ENCODE data around the gene ZNF32.

DNA sequence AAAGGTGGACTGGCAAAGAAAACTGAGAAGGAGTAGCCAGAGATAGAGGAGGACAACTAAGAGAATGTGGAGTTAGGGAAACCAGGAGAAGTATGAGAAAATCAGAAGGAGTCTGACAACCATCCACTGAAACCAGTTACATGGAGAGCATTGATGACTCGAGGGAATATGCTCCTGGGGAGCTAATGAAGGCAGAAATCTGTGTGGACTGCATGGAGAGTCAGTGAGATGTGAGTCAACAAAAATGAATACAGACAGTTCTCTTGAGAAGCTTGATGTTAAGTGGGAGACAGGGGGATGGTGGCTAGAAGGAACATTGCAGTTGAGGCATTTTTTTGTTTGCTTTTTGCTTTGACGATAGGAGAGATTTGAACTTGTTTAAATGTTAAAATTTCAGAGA is 34.3 kb upstream of the ZNF32 start:
- TF ChIP-seq, protein P1, sequence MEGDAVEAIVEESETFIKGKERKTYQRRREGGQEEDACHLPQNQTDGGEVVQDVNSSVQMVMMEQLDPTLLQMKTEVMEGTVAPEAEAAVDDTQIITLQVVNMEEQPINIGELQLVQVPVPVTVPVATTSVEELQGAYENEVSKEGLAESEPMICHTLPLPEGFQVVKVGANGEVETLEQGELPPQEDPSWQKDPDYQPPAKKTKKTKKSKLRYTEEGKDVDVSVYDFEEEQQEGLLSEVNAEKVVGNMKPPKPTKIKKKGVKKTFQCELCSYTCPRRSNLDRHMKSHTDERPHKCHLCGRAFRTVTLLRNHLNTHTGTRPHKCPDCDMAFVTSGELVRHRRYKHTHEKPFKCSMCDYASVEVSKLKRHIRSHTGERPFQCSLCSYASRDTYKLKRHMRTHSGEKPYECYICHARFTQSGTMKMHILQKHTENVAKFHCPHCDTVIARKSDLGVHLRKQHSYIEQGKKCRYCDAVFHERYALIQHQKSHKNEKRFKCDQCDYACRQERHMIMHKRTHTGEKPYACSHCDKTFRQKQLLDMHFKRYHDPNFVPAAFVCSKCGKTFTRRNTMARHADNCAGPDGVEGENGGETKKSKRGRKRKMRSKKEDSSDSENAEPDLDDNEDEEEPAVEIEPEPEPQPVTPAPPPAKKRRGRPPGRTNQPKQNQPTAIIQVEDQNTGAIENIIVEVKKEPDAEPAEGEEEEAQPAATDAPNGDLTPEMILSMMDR (IDR thresholded peaks at IDR 0.05): no peak
- TF ChIP-seq POLR2A (IDR thresholded peaks at IDR 0.05) (no peak), POLR2AphosphoS5 (IDR thresholded peaks at IDR 0.05) (no peak), EP300 (IDR thresholded peaks at IDR 0.05) (no peak)
